ENCODE data around the gene ERO1B.
A peak's percentile ranks its signal among the peaks of the same experiment; 100 is the strongest.
"Not testable (repeated sequence)": the region's sequence is repeated elsewhere in the genome, so short reads cannot be mapped to it uniquely, and the experiment has no call there.

ERO1B gene, protein sequence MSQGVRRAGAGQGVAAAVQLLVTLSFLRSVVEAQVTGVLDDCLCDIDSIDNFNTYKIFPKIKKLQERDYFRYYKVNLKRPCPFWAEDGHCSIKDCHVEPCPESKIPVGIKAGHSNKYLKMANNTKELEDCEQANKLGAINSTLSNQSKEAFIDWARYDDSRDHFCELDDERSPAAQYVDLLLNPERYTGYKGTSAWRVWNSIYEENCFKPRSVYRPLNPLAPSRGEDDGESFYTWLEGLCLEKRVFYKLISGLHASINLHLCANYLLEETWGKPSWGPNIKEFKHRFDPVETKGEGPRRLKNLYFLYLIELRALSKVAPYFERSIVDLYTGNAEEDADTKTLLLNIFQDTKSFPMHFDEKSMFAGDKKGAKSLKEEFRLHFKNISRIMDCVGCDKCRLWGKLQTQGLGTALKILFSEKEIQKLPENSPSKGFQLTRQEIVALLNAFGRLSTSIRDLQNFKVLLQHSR

DNA sequence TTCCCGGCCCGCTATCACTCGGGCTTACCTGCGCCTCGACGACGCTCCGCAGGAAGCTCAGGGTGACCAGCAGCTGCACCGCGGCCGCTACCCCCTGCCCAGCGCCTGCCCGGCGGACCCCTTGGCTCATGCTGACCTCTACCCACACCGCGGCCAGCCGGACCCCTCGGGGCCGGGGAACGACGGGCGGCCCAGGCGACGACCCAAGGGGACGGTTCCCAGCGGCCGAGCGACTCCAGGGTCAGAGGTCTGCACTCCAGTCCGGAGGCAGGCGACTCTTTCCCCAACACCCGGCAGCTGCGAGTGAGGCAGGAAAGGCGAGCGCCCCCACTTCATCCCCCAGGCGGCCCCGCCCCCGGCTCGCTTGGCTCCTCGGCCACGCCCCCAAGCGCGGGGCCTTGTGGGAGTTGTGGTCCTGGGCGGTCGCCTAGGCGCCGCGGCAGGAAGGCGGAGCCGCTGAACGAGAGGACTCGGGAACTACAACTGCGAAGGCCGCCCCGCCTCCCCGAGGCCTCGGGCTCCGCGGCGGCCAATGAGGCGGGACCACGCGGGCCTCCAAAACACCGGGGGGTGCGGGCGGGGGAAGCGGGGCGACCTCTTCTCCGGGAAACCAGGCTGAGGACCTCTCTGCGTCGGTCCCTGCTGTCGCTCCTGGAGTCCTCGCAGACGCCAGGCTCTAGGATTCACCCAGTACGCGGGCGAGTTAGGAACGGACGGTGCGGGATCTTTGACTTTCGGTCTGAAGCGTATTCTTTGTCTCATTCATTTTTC, at the start of gene ERO1B:
Gene ERO1B (minus strand): TSS at position 305 of the 771 bp plus-strand sequence. CDS start 175 bp downstream, at position 130.
- DNase-seq: peak; percentile 97 to 99 (median 99)

DNA sequence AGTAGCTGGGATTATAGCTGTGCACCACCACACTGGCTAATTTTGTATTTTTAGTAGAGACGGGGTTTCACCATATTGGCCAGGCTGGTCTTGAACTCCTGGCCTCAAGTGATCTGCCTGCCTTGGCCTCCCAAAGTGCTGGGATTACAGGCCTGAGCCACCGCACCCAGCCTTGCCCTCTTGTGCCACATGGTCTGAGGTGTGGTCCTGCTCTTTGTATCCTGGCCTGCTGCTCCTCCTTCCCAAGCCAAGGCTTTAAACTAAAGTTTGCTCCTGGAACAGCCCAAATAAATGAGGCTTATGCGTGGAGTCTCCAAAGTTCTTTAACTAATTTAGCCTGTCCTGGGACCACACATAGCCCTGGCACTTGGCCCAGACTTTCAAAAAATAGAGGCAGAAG, 49.7 kb upstream of the ERO1B start:
- DNase-seq: not testable (repeated sequence)

DNA sequence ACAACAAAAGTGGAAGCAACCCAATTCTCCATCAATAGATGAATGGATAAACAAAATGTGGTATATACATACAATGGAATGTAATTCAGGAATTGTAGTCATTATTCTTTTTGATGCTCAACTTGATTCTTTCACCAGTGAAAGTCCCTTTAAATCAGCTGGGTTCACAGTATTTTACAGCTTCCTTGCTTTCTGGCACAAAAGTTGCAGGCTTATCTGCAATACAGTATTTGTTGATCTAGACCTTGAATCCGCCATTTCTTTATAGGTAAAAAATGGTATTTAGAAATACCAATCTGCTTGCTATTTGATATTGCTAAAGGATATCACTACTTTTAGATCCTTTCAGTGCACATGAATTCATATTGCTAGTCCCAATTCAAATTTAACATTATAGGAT, 44.7 kb upstream of the ERO1B start:
- no peak for DNase-seq

DNA sequence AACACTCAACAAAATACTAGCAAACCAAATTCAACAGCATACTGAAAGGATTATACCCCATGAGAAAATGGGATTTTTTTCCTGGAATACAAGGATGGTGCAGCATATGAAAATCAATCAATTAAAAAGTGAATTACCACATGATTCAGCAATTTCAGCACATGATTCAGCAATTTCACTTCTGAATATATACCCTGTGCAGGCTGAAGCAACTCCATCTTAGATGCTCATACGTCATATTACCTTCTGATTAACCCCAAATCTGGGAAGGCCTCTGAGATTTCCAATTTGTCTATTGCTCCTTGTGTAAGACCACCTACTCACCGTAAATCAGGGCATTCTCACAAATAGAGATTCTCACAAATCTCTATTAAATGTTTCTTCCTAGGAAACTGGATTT, 43.8 kb upstream of the ERO1B start:
- no peak for DNase-seq

DNA sequence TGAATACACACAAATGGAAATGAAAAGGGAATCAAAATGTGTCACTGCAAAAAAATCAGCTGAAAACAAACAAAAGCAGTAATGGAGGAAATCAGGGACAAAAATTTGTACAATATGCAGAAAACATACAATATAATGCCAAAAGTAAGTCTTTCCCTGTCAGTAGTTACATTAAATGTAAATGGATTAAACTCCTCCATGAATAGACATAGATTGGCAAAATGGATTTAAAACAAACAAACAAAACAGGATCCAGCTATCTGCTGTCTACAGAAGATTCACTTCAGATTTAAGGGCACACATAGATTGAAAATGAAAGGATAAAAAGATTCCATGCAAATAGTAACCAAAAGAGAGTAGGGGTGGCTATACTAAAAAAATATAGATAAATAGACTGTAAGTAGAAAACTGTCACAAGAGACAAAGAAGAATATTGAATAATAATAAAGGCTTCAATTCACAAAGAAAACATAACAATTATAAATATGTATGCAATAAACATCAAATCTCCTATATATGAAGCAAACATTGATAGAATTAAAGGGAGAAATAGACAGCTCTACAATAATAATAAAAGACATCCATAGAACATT, 42.2 kb upstream of the ERO1B start:
- DNase-seq: no peak

DNA sequence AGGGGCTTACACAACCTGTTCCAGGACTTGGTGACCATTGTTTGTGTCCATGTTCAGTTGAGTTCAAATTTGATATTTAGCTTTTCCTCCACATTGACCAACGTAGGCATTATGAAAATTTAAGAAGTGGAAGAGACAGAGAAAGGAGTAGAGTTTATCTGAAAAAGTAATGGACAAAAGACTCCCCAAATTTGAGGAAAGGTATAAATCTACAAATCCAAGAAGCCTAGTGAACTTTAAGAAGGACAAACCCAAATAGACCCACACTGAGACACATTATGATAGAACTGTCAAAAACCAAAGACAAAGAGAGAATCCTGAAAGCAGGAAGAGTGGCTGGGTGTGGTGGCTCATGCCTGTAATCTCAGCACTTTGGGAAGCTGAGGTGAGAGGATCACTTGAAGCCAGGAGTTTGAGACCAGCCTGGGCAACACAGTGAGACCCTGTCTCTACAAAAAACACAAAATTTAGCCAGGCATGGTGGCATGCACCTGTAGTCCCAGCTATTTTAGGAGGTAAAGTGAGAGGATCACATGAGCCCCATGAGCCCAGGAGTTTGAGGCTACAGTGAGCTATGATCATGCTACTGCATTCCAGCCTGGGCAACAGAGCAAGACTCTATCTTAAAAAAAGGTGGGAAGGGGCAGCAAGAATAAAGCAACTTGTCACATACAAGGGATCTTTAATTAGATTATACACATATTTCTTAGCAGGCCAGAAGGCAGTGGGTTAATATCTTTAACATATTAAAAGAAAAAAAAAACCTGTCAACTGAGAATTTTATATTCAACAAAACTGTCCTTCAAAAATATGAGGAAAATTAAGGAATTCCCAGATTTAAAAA, 41.0 kb upstream of the ERO1B start:
- DNase-seq: no peak

DNA sequence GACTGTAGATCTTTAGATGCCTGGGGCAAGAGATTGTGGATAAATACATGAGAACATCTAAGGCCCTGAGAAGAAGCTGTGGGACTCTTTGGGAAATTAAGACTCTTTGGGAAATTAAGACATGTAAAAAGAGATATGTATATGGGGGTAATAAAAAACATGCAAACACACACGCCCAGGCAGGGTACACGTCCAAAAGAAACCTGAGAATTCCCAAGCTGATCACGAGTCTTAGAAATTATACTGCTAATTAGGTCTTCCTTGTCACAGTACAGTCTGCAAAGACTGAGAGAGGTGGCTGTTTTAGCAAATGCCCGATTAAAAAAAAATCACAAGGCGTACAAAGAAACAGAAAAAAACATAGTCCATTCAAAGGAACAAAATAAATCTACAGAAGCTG, 39.3 kb upstream of the ERO1B start:
- DNase-seq: no peak

DNA sequence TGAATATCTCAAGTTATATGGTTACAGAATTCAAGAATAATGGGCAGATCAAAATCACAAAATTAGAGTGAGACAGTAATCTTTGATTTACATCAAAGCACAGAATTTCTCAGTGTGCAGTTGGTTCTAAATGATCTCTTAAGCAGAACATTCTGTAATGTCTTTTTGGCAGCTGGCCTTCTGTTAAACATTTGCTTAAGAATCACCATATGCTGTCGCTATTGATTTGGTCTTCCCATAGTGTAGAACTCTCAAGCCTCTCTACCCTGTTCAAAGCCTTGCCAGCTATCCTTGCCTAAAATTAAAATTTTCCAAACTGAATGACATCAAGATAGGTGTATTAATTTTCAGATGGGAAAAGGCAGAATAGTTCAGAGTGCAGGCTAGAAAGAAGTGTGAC, 38.9 kb upstream of the ERO1B start:
- DNase-seq: no peak

DNA sequence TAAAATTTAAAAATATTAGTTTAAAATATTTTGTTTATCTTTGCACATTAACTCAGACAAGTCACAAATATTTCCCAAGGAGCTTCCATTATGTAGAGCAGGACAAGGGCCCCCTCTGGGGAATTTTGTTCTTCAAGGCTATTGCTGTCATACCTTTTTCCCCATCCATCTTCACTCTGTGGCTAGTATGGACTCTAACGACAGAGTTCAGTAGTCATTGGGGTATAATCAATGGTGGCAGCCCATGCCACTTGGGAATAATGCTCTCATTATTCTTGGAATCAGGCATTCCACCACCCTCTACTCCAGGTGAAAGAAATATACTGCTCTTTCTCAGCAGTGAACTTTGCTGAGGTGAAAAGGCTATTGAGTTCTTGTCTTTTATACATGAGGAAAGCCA, 38.5 kb upstream of the ERO1B start:
- no peak for DNase-seq

DNA sequence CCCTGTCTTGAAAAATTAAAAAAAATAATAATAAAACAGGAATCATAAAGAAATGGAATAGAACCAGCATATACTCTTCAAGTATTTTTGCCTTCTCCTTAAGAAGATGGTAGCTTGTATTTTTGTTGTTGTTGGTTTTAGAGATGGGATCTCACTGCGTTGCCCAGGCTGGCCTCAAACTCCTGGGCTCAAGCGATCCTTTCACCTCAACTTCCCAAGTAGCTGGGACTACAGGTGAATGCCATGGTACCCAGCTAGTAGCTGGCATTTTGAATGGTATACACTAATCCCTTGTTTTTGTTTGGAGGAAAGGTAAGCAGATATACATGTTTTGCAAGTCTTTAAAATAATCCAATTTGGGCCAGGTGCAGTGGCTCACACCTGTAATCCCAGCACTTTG, 34.7 kb upstream of the ERO1B start:
- no peak for DNase-seq

DNA sequence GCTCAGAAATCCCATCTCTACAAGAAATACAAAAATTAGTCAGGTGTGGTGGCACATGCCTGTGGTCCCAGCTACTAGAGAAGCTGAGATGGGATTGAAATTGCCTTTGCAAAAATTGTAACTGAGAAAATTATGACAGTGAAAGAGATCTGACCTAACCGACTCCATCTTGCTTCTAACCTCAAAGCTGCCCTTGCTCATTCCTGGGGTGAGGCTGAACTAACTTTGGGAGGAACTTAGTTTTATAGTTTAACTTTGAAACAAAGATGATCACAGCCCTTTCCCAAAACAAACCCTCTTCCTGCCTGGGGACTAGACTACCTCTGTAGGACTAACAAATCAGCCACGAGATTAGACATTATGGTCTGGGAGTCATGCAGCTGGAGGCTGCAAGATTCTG, 33.8 kb upstream of the ERO1B start:
- no peak for DNase-seq

DNA sequence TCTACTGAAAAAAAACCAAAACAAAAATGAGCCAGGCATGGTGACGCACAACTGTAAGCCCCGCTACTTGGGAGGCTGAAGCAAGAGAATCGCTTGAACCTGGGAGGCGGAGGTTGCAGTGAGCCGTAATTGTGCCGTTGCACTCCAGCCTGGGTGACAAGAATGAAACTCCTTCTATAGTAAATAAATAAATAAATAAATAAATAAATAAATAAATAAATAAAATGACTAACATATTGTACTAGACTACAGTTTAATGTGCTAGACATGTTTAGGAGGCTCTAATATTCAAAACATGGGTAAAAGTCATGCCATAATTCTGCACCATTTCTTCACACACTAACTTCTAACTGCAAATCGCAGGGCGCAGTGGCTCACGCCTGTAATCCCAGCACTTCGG, 33.3 kb upstream of the ERO1B start:
- no peak for DNase-seq

DNA sequence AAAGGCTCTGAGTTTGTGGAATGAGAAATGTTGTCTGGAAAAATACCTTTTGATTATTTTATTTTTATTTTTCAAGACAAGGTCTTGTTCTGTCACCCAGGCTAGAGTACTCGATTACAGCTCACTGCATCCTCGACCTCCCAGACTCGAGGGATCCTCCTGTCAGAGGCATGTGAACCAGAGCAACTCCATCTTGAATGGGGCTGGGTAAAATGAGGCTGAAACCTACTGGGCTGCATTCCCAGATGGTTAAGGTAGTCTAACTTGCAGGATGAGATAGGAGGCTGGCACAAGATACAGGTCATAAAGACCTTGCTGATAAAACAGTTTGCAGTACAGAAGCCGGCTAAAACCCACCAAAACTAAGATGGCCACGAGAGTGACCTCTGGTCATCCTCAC, 32.3 kb upstream of the ERO1B start:
- not testable (repeated sequence) for DNase-seq

DNA sequence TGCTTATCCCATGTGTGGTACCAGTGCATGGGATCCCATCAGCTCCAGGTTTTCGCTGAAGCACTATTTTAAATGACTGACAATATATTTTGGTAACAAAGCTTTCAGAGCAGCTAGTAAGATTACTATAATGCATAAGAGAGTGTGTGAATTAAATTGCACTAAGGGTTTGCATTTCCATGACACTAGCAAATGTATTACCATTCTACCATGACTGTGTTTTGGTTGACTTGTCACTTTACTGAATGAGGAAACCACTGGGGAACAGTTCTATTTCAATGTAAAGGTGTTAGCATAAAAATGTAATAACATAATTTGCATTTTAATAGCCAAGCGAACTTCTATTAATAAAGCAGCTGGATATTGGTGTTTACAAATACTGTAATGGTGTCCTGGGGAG, 31.7 kb upstream of the ERO1B start:
- DNase-seq: no peak

DNA sequence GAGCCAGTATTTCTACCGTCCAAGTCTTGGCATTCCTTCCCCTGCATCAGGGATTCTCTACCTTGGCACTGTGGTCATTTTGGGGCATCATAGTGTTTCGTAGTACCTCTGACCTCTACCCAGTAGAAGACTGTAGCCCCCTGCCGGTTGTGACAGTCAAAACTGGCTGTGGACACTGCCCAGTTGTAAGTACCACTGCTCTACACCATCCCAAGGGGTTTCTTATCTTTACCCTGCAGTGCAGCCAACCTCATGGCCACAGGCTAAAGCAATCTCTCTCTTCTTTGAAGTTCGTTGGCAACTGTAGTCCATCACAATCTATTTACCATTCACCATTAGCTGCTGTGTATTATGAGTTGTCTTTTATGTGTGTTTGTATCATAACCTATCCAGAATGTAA, 29.3 kb upstream of the ERO1B start:
- DNase-seq: no peak

DNA sequence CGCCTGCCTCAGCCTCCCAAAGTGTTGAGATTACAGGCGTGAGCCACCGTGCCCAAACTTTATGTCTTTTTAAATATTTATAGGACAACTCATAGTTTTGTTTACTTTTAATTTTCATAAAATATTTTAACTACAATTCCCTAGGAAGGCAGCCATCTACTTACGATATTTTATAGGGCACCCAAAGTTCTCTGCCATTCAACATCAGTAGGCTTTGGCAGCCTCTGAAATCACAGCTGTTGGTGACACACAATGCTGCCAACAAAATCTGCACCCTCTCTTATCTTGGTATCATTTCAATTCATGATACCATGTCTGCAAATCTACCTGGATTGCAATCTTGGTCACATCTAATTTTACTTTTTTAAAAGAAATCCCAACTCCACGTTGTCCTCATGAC, 27.1 kb upstream of the ERO1B start:
- no peak for DNase-seq

DNA sequence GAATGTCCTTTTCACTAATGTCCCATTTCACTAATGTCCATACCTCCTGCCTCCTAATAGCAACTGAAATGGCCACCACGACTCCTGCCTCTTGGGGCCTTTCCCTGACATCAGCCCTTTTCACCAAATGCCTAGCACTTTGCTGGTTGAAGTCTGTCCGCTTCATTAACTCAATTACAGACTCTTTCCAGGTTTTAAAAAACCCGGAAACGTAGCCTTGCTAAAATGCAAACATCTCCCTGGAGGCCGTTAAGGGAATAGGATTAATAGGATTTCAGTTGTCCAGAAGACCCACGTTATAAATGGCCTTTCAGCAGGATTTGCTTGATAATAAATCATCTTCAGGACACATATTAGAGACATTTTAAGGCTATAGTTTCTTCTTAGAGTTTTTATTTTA, 25.7 kb upstream of the ERO1B start:
- DNase-seq: peak in 2 of 3 experiments; percentile 35 to 74

DNA sequence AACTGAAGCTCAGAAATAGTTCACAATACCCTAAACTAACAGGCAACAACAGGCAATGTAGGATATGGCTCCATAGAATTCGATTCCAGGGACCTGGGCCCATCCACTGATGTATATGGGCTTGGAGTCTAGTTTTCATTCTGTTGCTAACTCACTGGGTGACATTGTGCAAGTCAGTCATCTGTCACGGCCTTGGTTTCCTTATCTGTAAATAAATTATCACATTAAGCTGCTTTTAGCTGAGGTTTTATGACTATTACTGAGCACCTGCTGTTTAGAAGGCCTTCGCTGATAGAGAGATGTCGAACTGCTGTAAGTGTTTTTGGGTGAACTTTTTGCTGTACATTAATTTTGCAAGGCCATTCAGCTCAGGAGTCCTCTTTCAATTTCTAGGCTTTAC, 22.9 kb upstream of the ERO1B start:
- no peak for DNase-seq

DNA sequence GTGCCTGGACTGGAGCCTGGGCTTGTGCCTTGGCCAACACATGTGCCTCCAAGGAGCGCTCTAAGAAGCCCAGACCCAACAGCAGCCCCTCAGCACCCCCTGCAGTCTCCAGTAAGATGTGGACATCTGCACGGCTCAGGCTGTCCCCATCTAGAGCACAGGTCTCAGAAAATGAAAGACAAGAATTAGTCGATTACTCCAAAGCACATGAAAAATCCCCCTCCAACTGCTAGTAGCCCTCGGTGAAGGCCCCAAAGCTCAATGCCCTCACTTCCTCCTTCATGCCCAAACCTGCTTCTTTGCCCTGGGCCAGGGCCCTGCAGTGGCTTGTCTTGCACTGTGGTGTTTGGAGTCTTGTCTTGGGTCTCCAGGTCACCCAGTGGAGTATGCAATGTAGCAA, 21.9 kb upstream of the ERO1B start:
- DNase-seq: no peak

DNA sequence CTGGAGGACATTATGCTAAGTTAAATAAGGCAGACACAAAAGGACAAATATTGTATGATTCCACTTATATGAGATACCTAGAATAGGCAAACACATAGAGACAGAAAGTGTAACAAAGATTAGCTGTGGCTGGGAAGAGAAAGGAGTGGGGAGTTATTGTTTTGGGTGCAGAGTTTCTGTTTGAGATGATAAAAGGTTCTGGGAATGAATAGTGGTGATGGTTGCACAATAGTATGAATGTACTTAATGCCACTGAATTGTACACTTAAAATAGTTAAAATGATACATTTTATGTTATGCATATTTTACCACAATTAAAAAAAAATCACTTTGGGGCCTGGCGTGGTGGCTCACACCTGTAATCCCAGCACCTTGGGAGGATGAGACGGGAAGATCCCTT, 21.2 kb upstream of the ERO1B start:
- no peak for DNase-seq

DNA sequence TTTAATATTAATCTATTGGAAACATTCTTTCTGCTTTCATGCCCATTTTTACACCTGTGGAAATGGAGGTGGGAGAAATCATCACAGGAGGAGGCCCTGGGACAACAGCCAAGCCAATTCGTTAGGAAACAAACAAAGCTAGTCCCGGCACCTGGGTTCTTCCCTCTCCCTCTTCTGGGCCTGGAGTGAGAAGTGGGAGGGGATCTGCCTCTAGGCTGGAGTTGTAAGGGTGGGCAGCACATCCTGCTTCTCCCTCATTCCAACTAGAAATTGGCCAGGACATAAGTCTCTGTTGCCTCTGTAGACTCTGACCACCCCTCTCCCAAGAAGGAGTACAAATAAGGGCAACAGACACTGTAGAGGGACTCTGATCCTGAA, 20.2 kb upstream of the ERO1B start:
- DNase-seq: peak in 2 of 3 experiments; percentile 5 to 37

DNA sequence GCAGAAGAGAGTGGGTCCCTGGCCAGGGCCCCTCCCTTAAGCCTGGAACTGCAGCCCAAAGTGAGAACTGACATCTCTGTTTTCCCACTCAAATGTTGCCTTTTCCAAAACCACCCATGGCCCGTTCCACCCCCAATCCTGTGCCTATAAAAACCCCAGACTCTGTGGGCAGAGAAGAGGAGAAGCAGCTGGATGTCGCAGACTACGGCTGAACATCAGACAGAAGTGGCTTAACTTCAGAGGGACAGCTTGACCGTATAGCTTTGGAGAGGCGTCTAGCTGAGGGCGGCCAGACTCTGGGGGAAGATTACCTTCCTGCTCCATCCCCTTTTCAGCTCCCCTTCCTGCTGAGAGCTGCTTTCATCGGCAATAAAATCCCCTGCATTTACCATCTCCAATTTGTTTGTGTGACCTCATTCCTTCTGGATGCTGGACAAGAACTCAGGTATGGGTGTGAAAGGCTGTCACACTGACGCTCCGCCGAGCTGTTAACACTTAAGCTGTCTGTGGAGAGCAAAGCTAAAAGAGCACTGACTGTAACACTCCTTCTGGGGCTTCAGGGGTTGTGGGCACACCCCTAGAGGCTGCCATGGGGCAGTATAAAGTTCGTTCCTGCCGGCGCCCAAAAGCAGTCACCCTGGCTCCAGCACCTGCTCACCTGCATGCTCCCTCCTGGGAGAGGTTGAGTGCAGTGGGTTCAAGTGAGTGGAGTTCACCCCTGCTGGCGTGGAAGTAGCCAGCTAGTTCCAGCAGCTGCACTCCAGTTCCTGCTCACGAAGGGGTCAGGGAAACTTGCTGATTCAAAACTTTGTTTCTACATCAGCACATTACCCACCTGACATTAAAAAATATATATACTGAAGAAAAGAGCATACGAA, 19.6 kb upstream of the ERO1B start:
- peak in 2 of 3 experiments; percentile 2 to 37 for DNase-seq
